Cardiac fibroblast (primary cell): Measurements from ENCODE around the gene LRRC14B.

Experiments
- DNase-seq, 2 donors: peaks; one replicate each; pipeline versions ENCODE4 v3.0.0 to v3.0.0-alpha.2; 2010; ENCODE audit warnings: low read depth in 2 of 2
- H3K4me3 ChIP-seq, 2 donors: replicated peaks in 1 of 2; 1 replicate in 1 of 2; 2 replicates in 1 of 2; pipeline ENCODE4 v1.5.1; 2011; ENCODE audit warnings: low read depth in 2 of 2, low read length in 2 of 2, mild to moderate bottlenecking in 2 of 2, moderate library complexity in 1 of 2
- CTCF ChIP-seq: IDR thresholded peaks from one replicate; pipeline ENCODE4 v1.5.1; 2011; ENCODE audit warnings: low read depth, mild to moderate bottlenecking, low read length, inconsistent platforms

The LRRC14B gene

GRCh38 chr5:191036-191948 is at the start of gene LRRC14B:
Gene LRRC14B (plus strand): TSS chr5:191495. CDS start chr5:191539, 44 bp downstream.
- H3K4me3 ChIP-seq: no peak within 1 kb of the TSS
- TF ChIP-seq CTCF: no peak
- DNase-seq: no peak

DNA sequence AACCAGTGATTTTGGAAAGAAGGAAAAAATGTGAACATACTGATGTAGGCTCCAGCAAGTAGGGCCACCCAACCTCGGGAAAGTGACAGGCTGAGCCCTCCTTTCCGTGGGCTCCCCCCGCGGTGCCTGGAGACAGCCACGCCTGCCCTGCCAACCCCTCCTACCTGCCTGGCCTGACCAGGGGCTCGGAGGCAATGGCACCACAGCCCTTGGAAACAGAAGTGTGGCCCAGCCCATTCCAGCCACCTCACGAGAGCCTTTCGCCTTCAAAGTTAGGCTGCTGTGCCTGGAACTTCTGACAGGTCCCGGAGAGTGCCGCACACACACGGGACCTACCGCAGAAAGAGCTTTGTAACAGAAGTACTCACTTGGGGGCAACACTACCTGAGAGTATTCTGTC is 49.5 kb upstream of the LRRC14B start:
- TF ChIP-seq CTCF: no peak
- H3K4me3 ChIP-seq: no peak overlapping the region
- no peak for DNase-seq

DNA sequence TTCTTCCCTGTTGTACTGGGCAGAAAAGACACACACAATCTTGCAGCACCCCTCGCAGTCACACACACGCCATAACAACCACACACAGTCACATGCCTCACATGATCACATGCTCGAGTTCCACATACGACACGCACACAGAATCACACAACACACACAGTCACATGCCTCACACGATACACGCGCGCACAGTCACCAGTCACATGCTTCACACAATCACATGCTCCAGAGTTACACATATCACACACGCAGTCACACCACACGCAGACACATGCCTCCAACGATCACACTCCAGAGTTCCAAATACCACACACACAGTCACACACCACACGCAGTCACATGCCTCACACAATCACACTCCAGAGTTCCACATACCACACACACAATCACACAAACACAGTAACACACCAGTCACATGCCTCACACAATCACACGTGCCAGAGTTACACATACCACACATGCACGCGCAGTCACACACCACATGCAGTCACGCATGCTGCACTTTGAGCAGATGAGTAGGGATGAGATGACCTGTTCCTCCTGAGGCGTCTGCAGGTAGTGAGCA is 49.0 kb upstream of the LRRC14B start:
- no peak for DNase-seq
- no peak overlapping the region for H3K4me3 ChIP-seq
- TF ChIP-seq CTCF: no peak

GRCh38 chr5:143041-143440 is 48.3 kb upstream of the LRRC14B start:
- no peak for TF ChIP-seq CTCF
- H3K4me3 ChIP-seq: no peak overlapping the region
- no peak for DNase-seq

GRCh38 chr5:144941-145340 is 46.4 kb upstream of the LRRC14B start:
- no peak overlapping the region for H3K4me3 ChIP-seq
- DNase-seq: no peak
- TF ChIP-seq CTCF: no peak

DNA sequence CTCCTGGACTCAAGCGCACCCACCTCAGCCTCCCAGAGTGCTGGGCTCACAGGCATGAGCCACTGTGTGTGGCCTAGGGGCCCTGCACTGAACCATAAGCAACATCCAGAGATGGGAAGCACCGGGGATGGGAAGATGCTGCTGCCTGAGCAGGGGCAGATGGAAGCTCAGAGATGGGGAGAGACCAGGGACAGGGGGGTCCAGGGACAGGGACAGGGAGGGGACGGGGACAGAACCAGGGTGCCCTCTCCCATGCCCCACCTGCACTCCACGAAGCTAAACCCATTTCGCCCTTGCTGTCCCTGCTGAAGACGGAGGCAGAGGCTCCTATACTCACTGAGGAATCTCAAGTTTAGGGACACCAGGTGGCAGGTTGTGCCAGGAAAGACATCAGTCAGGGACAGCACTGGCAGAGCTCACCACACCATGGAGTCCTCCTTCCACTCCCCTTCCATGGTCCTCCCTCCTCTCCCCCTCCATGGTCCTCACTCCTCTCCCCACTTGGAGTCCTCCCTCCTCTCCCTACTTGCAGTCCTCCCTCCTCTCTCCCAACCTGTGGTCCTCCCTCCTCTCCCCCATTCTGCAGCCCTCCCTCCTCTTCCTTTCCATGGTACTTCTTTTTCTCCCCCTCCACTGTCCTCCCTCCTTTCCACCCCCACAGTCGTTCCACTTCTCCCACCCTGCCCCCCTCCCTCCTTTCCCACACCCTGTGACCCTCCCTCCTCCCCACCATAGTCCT is 45.5 kb upstream of the LRRC14B start:
- no peak overlapping the region for H3K4me3 ChIP-seq
- TF ChIP-seq CTCF: no peak
- no peak for DNase-seq
